KBM-7 (cell line): ENCODE results near the gene CRYGS.
A peak's percentile ranks its signal among the peaks of the same experiment; 100 is the strongest.
"Not testable (repeated sequence)": the region's sequence is repeated elsewhere in the genome, so short reads cannot be mapped to it uniquely, and the experiment has no call there.

Experiments
- DNase-seq: peaks from one replicate; pipeline ENCODE4 v3.0.0-alpha.2; 2015
- in situ Hi-C: fragments of 300-500 bp; cut with MboI; formaldehyde crosslinking; loops from 2 replicates; pipeline ENCODE4 v1.14.3; 2020; ENCODE audit warnings: low sequenced_read_pairs, low pct_unique_long_range_greater_than_20kb, mixed read lengths

CRYGS gene

DNA sequence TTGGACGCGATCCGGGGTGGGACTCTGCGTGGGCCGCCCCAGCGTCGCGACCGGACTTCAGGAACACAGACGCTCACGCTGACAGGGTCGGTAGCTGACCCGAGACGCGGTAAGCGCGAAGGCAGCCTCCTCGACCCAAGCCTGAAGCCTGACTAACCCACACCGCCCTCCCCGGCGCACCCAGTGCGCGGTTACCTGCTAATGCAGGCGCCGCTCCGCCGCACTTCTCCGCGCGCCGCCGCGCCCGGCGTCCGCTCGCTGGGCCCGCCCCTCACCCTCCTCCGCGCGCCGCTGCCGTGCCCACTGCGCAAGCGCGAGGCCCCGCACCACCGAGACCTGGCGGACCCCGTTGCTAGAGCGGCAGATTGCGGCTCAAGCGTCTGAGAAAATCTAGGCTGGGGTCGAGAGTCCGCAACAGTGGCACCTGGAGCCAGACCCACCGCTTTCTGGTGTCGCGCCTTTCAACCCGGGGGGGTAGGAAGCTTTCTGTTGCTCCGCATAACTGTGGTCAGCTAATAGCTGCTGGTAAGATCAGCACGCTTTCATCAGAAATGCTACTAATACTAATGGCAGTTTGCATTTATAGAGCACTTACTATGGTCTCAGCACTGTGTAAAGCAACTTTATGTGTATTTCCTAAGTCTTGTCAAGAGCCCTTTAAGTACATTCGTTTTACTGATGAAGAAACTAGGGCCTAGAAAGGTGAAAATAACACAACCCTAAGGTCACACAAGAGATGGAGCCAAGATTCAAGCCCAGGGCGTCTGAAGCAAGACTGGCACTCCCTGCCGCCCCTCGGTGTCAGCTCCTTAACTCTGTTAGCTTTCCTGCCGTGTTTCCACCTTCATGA lies 23.1 kb upstream of the CRYGS start, which contains the start of gene TBCCD1:
Gene TBCCD1, minus strand, starts transcription at position 268 of the 850 bp plus-strand sequence. CDS start 3,010 bp downstream, outside the sequence.
- in situ Hi-C loops = no loop called here
- DNase-seq = peak; percentile 96

DNA sequence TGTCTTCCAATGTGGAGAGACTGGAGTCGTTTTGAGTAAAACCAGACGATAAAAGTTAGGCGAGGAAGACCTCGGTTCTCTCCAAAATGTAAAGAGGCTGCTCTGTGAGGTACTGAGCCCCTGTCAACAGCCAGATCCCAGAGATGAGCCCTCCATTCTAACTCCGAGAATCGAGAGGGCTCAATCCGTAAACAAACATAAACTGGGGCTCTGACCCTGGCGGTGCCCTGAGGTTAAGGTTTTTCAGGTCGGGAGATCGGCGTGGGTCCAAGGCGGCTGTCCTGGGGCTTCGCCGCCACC lies 22.5 kb upstream of the CRYGS start:
- no peak for DNase-seq
- in situ Hi-C loops = no loop called here

DNA sequence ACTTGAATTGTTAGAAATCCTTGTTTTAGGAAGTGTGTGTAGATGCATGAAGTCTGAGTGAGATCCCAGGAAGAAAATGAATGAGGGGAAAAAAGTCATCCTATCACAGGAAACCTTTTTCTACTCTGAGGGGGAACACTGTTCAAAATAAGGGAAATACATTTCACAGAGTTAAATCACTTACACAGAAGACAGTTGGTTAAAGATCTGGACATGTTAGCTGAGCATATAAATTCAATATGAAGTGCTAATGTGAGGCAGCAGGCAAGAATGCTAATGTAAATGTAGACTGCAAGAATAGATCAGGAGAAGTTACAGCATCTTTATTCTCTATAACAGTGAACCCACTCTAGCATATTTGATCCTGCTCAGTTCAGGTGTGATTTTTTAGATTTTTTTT lies 20.4 kb upstream of the CRYGS start:
- in situ Hi-C loops = no loop called here
- no peak for DNase-seq

DNA sequence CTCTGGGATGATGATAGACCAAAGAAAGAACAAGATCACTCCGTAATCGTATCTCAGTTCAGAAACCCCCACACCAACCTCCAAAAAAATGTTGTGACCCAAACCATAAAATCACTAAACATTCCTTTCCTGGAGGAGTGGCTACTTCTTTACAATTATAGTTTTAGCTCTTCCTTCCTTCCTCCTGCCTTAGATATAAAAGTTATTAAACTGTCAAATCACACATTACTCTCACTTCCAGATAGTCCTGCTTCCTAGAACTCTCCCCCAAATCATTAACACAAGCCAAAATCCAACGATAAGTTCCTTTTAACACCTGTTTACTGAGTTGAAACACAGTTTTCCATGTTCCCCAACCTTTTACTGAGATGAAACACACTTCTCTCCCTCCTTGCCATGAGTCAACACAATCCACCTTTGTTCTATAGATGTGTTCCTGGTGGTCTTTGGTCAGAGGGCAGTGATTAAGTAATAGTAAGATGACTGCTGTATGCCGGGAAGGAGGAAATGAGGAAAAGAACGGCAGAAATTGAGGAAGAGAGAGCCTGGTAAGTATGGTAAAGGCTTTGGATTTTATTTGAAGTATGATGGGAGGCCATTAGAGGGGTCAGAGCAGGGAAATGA lies 8.3 kb upstream of the CRYGS start:
- DNase-seq = no peak
- in situ Hi-C loops = no loop called here

DNA sequence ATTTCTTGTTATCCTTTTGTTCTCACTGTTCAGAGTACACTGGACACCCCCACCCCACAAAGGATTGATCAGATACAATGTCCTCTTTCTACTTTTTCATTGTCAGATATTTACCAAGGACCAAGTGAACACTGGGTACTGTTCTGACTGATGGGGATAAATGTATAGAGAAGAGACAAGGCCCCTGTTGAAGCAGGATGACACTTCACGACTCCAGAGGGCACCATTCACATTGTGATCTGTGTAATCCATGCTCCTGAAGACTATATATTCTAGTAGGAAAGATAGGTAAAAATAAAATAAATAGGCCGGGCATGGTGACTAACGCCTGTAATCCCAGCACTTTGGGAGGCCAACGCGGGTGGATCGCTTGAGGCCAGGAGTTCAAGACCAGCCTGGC lies 7.2 kb upstream of the CRYGS start:
- in situ Hi-C loops = no loop called here
- no peak for DNase-seq

DNA sequence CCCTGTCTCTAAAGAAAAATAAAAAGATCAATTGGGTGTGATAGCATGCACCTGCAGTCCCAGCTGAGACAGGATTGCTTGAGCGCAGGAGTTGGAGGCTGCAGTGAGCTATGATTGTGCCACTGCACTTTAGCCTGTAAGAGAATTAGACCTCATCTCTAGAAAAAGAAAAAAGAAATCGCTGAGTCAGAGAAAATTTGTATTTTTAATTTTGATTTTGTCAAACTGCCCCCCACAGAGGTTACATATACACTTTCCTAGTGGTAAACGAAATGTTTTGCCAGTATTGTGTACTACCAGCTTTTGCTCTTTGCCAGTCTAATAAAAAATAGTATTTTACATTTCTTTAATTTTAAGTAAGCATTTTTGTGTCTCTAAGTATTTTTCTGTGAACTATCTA lies 5.3 kb upstream of the CRYGS start:
- in situ Hi-C loops = loop anchor here (25.0 kb wide), 2 partner anchors 287 to 562 kb away; no protein-coding TSS in a partner anchor
- no peak for DNase-seq

DNA sequence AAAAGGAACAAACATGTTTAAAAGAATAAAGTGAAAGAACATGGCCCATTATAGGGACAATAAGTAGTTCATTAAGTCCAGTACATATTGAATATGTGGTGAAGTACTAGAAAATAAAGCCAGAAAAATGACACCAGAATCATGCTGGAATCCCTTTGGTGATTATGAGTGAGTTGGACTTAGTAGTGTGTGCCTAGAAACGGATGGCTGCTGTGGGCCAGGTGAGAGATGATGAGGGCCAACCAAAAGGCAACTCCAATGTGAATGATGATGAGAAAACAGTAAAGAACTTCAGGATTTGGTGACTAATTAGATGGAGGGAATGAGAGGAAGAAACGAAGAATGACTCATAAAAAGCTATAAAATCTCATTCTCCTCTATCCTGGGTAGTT lies 3.3 kb downstream of the CRYGS start:
- in situ Hi-C loops = loop anchor here (25.0 kb wide), 2 partner anchors 279 to 554 kb away; no protein-coding TSS in a partner anchor
- DNase-seq = no peak

DNA sequence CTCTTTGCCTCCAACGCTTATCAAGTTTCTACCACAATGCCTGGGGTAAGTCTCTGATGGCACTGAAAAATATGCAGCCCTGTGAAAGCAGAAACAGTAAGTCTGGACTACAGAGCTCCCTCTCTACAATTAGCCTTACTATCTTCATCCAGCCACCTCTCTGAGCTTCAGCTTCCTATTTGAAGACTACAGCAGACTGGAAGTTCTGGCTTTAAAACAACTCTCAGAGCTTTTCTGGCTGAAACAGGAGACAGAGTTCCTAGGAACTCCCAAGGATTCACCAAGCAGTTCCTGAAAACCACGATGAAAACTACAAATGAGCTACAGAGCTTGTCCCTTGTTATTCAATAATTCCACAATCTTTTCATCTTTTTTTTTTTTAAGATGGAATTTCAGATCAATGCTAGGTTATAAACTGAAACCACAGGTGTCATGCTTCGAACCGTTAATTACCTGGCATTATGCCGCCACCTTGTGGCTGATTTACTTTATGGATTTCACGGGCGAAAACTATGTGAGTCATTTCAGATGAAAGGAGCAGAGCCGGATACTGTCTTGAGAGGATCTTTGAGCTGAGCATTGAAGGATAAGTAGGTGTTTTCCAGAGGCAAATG lies 3.9 kb downstream of the CRYGS start:
- in situ Hi-C loops = loop anchor here (25.0 kb wide), 2 partner anchors 278 to 553 kb away; no protein-coding TSS in a partner anchor
- peak; percentile 75 for DNase-seq

DNA sequence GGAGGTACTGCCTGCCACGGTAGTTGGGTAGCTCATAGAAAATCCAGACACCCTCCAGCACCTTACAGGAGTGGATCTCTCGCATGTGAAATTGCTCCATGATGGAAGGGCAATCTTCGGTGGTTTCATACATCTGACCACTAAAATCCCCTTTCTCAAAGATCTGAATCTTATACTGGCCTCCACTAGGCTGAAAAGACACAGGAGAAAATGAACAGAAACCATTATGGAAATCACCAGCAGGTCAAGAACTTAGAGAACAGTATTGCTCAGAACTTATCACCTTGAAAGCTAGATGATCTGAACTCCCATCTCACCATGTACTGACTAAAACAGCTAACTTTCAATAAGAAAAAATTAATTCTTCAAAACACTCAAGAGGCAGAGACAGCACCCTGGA lies 5.4 kb downstream of the CRYGS start:
- DNase-seq = no peak
- in situ Hi-C loops = loop anchor here (25.0 kb wide), 2 partner anchors 276 to 551 kb away; no protein-coding TSS in a partner anchor

DNA sequence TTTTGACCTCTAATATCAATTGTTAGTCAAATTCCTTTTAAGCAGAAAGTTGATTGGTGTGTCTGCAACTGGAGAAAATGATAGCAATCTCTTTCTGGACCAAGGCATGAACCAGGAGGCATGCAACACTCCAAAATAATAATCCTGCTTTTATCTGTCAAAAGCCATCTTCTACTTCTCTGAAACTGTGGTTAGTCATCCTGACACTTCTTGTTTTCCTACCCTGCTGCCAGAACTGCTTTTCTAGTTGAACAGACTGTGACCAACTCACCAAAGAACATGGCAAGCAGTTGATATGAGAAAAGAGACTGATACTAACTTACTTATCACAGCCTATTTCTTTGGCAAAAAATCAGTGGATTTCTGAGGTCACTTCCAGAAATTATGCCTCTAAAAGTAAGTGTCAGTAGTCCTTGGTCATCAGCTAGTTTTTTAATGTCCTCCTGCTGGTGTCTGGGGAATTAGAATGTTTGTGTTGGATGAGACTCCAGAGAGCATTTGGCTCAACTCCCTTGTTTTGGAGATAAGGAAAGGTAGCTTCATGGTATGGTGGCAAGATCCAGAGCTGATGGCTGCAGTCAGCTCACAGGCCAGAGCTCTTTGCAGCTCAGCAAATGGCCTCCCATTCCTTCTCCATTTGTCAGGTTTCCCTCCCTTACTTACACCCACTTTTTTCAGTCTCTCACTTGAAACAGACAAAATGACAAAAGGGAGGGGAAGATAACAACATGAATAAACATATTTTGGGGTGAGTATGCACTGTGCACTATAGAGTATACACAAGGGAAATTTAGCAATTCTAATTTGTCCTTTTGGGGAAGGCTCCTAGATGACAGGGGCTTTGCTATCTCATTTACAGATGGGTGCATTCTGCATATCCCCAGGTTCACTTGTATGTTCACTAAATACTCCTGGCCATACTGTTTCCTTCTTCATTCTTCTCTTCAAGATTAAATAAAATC lies 7.0 kb downstream of the CRYGS start:
- DNase-seq = peak; percentile 35
- in situ Hi-C loops = loop anchor here (25.0 kb wide), 2 partner anchors 275 to 550 kb away; no protein-coding TSS in a partner anchor

DNA sequence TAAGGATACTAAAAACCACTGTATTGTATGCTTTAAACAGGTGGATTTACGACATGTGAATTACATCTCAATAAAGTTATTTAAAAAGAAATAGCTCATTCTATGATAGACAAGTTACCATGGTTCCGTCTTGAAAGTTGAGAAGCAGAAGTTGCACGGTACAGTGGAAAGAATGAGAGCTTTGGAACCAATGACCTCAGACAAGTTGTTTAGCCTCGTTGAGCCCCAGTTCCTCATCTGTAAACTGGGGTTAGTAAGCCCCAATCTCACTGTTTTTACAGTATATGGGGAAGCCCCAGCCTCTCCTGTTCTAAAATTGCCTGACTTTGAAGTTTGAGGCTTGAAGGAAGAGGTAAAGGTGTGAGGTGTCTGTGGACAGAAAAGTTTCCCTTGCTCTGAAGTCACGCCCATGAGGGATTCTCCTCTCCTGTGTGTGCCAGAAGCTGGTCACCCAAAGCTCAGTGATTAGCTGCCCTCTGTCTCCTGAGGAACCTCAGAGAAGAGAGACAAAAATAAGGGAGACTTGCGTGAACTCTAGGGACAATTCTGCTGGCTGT lies 10.0 kb downstream of the CRYGS start:
- in situ Hi-C loops = loop anchor here (25.0 kb wide), 2 partner anchors 272 to 547 kb away; no protein-coding TSS in a partner anchor
- DNase-seq = peak; percentile 63

DNA sequence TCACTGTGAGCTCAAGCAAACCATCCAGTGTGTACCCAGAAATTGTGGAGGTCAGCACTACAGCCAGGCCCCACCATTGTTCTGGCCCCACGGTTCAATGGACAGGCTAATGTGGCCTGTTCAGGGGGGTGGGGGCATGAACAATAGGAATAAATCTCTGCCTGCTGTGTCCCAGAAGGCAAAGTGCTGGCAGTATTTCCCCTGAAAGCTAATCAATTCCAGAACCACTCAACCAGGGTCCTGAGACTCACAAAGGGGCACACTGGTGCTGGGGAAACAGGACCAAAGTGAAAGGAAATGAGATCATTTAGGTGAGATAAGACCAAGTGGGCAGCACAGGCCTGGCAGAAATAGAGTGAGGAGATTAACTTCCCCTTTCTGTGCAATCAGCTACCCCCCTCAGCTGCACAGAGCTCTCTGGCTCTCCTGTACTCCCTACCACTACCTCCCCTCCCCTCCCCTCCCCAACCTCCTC lies 11.5 kb downstream of the CRYGS start:
- peak; percentile 87 for DNase-seq
- in situ Hi-C loops = loop anchor here (25.0 kb wide), 2 partner anchors 270 to 545 kb away; no protein-coding TSS in a partner anchor

DNA sequence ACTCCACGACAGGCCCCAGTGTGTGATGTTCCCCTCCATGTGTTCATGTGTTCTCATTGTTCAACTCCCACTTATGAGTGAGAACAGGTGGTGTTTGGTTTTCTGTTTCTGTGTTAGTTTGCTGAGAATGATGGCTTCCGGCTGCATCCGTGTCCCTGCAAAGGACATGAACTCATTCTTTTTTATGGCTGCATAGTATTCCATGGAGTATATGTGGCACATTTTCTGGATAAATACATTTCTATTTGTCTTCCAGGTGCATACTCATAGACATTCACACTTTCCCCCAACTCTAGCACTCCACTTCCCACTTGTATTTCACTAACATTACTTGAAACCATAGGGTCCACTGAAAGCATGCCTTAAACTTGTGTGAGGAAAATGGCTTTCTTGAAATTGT lies 12.5 kb downstream of the CRYGS start:
- in situ Hi-C loops = loop anchor here (25.0 kb wide), 2 partner anchors 269 to 544 kb away; no protein-coding TSS in a partner anchor
- not testable (repeated sequence) for DNase-seq

DNA sequence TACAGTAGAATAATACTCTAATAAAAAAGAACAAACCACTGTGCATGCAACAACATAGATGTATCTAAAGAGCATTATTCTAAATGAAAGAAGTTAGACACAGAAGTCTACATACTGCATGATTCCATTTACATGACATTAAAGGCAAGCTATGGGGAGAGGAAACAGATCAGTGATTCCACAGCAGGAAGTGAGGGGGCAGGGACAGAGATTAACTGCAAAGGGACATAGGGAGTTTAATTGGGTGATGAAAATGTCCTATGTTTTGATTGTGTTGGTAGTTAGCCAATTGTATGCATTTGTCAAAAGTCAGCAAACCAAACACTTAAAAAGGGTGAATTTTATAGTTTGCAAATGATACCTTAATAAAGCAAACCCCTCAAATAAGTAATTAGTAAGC lies 13.8 kb downstream of the CRYGS start:
- no peak for DNase-seq
- in situ Hi-C loops = loop anchor here (25.0 kb wide), 2 partner anchors 268 to 543 kb away; no protein-coding TSS in a partner anchor

DNA sequence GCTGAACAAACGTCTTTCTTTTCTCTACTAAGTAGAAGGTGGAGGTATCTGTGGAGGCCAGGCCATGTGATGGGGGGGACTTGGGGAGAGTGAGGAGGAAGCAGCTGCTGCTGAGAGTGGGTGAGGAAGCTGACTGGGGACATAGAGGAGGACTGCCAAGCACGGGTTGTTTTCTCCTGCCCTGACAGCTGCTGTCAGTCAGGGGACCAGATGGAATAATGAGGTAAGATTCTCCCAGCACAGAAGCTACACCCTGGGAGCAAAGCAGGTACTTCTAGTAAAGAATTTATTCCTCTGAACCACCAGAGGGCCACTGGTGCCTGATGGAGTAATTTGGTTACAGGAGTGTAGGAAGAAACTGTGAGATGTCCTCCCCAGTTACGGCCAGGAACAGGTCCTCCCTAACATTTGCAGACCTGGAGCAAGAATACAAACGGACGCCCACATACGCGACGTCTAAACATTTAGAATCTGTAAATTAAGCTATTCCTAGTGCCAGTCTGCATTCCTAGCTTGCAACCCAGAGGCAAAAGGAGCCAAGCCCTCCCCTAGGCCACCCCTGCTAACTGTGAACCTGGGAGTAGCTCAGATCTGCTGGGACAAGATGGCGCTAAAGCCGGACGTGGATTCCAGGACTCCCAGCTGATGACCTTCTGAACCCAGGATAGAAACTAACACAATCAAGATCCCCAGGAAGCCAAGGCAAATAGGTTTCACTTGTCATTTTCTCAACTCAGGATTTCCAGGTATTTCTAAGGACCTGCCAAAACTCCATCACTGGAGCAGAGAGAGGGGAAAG lies 14.8 kb downstream of the CRYGS start:
- in situ Hi-C loops = loop anchor here (25.0 kb wide), 2 partner anchors 267 to 542 kb away; no protein-coding TSS in a partner anchor
- DNase-seq = peak; percentile 51

DNA sequence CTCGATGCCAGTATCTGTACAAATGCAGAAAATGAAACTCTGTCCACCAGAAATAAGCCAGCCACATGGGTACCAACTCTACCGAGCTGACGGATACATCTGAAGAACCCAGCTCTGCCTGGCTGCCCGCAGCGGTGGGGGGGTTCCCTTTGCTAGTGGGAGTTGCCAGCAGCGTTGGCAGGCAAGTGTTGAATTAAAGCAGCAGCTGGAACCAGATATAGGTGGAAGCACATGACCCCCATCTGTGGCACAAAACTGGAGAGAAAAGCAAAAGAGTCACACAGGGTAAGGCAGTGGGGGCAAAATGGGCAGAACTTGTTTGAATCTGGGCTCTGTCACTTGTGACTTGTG lies 17.9 kb downstream of the CRYGS start:
- in situ Hi-C loops = loop anchor here (25.0 kb wide), 2 partner anchors 264 to 539 kb away; no protein-coding TSS in a partner anchor
- no peak for DNase-seq
